GM21723 (cell line): Measurements from ENCODE around the gene PIK3R6.

Source experiments
- ATAC-seq: cut with Tn5 transposase; IDR thresholded peaks from one replicate; pipeline ENCODE4 v1.9.1; 2021; ENCODE audit warnings: mild to moderate bottlenecking, moderate library complexity; ENCODE audit not compliant: unreplicated experiment

Gene PIK3R6

GRCh38 chr17:8798846-8799569 lies 68.5 kb downstream of the PIK3R6 start, which contains the start of gene MFSD6L:
Gene MFSD6L (minus strand): TSS chr17:8799365. CDS start chr17:8799120, 245 bp downstream.
- ATAC-seq = no peak

- no peak for ATAC-seq
These were observed 69.2 kb downstream of the PIK3R6 start for GRCh38 chr17:8798176-8798845.

- ATAC-seq = no peak
These were observed 69.8 kb downstream of the PIK3R6 start for GRCh38 chr17:8797621-8798175.

DNA sequence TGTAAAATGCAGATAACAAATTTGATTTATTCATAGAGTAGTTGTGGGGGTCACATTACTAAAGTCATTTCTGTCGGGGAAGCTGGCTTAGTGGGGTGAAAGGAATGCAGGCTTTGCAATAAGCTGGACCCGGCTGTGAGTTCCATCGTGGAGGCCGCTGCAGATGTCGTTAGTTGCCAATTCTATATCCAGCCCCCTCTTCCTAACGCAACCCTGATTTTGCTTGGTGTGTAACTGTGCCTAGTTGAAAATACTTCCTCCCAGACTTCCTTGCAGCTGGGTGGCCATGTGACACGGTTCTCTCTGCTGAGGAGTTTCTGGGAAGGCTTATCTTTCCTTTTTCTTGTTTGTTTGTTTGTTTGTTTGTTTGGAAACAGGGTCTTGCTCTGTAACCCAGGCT lies 72.8 kb downstream of the PIK3R6 start:
- ATAC-seq = no peak

GRCh38 chr17:8793649-8794048 lies 73.8 kb downstream of the PIK3R6 start:
- ATAC-seq = no peak

DNA sequence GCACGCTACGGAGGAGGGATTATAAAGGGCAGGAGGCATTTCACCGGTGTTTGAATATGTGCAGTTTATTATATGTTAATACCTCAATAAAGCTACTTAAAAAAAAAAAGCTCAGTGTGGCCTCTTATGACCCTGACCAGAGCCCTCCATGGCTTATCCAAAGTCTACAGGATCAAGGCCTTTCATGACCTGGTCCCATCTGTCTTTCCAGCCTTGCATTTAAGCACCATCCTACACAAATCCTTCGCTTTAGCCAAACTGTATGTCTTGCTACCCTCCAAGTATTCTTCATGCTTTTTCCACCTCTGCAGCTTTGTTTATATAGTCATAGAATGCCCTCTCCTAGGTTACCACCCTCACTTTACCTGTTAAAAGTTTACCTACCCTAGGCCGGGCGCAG lies 74.8 kb downstream of the PIK3R6 start:
- no peak for ATAC-seq

DNA sequence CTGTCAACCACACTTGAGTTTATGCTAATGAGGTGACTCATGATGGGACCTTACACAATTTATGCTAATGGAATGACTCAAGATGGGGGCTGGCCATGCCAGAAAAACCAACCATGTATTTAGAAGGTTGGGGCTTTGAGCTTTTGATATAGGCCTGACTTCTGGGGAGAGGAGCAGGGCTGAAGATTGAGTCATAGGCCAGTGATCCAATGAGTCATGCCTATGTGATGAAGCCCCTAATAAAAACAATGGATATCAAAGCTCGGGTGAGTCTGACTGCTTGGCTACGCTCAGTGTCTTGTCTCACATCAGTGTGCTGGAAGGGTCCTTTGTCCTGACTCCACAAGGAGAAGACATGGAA lies 75.6 kb downstream of the PIK3R6 start:
- ATAC-seq = no peak

DNA sequence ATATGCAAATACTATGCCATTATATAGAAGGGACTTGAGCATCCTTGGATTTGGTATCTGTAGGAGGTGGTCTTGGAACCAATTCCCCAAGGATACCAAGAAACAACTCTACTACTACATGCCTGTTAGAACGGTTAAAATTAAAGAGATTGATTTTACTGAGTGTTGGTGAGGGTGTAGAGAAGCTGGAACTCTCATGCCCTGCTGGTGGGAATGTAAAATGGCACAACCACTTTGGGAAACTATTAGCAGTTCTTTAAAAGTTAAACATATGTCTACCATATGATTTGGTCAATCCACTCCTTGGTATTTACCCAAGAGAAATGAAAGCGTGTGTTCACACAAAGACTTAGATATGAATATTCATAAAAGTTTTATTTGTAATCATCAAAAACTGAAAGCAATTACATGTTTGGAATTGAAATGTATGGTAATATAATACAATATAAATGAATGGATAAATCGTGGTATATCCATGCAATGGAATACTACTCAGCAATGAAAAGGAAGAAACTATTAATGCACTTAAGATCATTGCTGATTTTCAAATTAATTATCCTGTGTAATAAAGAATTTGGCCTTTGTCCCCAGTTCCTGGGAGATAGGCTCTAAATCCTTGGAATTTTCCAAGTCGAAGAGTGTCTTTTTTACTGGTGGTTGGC lies 76.1 kb downstream of the PIK3R6 start:
- ATAC-seq = no peak

DNA sequence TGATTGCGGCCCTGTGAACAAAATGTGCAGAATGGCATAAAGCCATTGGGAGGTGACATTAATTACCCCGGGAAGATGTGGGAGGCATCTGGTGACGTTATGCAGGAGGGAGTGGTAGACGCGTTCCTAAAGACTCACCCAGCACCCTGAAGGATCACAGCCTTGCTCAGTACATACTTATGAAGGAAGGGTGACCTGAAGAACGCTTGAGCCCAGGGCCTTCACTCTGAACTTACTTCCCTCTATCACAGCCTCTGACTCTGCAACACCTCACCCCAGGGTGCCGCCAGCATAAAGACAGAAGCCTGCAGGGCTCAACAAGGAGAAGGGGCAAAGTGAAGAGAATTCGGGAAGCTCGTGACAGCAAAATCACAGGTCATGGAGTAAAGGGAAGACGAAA lies 77.7 kb downstream of the PIK3R6 start:
- ATAC-seq = no peak

DNA sequence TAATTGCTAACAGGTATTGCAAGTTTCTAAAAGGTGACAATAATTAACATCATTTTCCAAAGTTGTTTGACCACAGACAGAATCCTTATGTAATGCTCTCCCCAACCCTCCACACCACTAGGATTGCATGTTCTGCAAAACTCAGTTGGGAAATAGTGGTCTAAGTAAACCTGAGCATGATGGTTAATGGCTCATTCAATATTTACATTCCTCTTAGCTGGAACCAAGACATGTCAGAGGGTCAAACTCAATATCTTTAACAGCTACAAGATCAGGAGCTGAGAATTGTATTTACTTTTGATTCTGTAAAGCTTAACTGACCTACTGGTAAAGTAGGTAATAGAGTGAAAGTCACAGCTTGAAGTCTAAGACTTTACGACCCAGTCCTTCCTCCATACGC lies 78.5 kb downstream of the PIK3R6 start:
- no peak for ATAC-seq

DNA sequence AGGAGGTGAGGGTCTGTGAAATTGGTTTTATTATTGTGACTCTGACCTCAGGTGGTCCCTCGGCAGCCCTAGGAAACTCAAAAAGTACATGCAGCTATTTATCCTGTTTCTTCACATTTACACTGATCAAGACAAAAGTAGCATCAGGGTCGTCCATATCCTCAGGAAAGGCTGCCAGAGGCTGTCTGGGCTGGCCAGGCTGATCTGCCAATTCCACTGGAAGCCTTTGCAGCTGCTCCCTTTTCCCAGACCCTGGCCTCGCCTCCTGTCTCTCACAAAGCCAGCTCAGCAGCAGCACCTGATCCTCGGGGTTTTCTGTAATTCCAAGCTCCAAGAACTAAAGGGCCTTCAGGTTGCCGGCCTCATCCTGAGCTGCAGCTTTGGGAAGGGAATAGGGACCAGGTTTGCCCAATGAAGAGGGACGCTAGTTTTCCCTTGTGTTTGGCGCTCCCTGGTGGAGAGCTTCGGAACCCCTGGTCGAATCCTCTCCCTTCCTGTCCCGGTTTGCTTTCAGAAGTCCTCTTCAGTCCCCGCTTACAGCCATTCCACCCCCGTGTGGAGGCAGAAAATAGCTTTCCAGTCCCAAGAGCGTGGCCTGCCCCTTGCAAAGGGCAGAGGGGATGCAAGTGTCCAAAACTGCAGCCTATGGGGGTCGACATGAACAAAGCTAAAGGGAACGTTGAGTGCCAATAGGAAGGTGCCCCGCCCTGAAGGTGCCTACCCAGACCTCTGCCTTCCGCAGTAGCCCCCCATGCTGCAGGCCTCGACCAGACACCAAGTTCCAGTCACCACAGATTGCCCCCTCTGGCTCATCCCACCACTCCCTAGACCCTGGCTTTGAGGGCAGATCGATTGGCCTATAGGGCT lies 81.7 kb downstream of the PIK3R6 start:
- ATAC-seq = no peak

- ATAC-seq = no peak
These were observed 85.3 kb downstream of the PIK3R6 start for GRCh38 chr17:8782176-8782575.

DNA sequence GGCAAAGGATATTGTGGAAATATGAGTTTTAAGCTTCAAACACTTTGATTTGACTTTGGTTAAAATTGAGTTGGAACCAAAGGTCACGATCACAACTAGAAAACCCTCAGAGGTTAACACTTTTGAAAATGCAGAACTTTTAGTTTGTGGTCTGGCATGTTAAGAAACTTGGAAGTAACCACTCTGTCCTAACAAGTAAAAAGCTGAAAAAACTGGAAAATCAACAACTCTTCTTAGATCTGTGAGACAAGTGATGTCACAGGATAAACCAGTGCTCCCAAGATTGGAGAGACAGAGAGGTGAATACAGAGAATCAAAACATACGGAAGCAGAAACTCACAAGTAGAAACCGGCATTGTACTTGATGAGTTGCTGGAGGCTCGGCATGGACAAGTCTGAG lies 85.7 kb downstream of the PIK3R6 start:
- no peak for ATAC-seq

DNA sequence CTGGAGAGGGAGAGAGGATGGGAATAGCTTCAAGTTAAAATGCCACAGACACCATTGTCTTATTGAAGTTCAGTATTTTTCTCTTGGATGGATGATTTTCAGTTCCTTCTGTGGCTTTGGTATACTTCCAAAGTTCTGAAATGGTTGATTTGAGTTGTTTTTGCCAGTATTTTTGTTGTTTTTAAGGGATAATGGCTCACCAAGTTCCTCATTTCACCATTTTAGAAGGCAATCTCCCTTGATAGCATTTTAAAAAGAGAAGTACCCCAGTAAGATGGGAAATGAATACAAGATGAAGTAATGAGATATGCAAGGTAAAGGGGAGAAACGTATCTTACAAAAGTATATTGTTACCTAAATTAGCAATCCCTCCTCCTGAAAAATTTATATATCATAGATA lies 90.6 kb downstream of the PIK3R6 start:
- ATAC-seq = no peak

- ATAC-seq = no peak
These were observed 91.2 kb downstream of the PIK3R6 start for GRCh38 chr17:8776248-8776647.

DNA sequence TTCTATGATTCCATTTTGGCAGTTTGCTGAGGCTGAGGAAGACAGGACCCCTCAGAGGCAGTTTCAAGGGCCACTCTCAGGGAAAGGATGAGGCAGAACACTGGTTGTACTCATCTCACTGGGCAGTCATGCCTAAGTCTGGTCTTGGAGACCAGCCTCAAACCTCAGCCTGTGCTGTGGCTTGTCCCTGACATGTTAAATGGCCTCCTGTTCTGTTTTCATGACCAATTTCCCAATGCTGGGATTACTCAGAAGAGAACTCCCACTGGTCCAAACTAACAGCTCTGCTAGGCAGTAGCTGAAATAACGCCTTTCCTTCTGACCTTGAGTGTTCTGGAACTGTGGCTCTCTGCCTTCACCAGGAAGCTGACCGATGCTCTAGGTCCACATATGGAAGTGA lies 100.7 kb downstream of the PIK3R6 start:
- no peak for ATAC-seq

- no peak for ATAC-seq
These were observed 105.5 kb downstream of the PIK3R6 start for GRCh38 chr17:8762012-8762411.

DNA sequence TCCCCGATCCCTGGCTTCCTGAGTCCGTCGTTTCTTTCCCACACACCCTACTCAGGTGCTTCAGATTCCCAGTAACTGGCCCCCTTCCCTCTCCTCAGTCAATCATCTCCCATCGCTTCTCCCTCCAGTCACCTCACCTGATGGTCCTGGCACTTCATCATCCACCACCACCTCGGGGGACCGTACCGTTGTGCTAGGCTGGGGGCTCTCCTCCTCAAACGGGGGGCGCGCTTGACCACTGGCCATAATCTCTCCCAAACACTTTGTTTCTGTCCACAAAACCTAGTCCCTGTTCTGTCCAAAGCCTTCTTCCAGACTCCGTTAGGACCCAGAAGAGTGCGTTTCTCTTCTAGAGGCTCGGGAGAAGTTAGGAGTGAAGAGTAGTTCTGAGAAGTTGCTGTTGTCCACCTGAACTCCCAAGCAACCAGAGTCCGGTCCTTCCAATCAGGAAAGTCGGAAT lies 109.3 kb downstream of the PIK3R6 start, which contains the start of gene SPDYE4:
TSS of gene SPDYE4 (minus strand) at position 410 of the 460 bp plus-strand sequence. CDS start at position 246, 164 bp downstream.
- no peak for ATAC-seq

DNA sequence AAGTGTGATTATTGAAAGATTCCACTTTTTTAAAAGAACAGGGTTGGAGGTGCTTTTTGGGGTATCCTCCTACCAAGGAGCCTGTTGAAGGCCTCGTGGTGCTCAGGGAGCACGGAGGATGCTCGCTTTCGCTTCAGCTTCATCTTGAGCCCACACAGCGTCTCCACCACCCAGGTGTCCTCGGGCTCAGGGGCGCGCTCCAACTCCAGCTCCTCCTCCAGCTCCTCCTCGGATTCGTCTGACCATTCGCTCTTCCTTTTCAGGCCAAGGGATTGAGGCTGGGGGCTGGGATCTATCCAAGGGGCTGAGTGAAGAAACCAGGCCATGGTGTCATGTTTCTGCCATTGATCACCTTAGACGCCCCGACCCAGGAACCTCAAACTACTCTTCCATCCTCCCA lies 110.3 kb downstream of the PIK3R6 start:
- no peak for ATAC-seq

- ATAC-seq = no peak
These were observed 111.8 kb downstream of the PIK3R6 start for GRCh38 chr17:8755590-8756255.
